Stomach smooth muscle (tissue), 2 donors: ENCODE measurements around the gene ZBTB37.
"Not testable (repeated sequence)": the region's sequence is repeated elsewhere in the genome, so short reads cannot be mapped to it uniquely, and the experiment has no call there.

Source experiments
- H3K27ac ChIP-seq: one replicate; pipeline ENCODE4 v1.7.0; 2013; ENCODE audit warnings: mild to moderate bottlenecking, low read length, inconsistent platforms
- H3K27me3 ChIP-seq, 2 donors: one replicate each; pipeline ENCODE4 v1.7.0; 2013; ENCODE audit warnings: low read length in 2 of 2; ENCODE audit not compliant: insufficient read depth in 2 of 2, control insufficient read depth in 1 of 2
- H3K36me3 ChIP-seq, 2 donors: one replicate each; pipeline ENCODE4 v1.7.0; 2013; ENCODE audit warnings: low read length in 2 of 2; ENCODE audit not compliant: control insufficient read depth in 2 of 2, insufficient read depth in 2 of 2
- H3K4me1 ChIP-seq: one replicate; pipeline ENCODE4 v1.7.0; 2013; ENCODE audit warnings: low read length; ENCODE audit not compliant: control insufficient read depth, insufficient read depth
- H3K4me3 ChIP-seq, 2 donors: one replicate each; pipeline ENCODE4 v1.7.0; 2013; ENCODE audit warnings: low read length in 2 of 2
- H3K9ac ChIP-seq, 2 donors: one replicate each; pipeline ENCODE4 v1.7.0; 2013; ENCODE audit warnings: low read length in 2 of 2, mild to moderate bottlenecking in 1 of 2
- H3K9me3 ChIP-seq, 2 donors: one replicate each; pipeline ENCODE4 v1.7.0; 2013; ENCODE audit warnings: low read length in 2 of 2; ENCODE audit not compliant: control insufficient read depth in 2 of 2
- donor health status: healthy.
- donor health status: Pancreatic carcinoma.

Gene ZBTB37

DNA sequence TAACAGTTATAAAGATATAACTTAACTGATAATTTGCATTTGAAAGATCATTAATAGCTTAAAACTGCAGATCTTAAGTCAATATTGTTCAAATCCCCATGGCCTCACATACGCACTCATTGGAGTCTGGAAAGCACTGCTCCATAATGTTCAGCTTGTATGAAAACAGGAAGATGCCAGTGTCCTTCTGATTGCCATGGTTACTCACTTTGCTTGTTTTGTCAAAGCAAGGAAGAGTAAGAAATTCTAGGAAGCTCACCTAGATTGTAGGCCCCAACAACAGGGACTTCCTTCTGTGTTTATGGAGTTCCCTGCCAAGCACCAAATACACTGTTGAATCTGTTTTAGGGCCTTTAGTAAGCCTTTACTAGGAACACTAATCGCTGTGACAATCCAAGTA, 11.3 kb upstream of the ZBTB37 start:
- Histone ChIP-seq H3K36me3 (peaks cover 6 to 9% of the 10 kb centered on the region in 2 donors), H3K27ac (no peak overlapping the region), H3K9ac (no peak overlapping the region), H3K27me3 (no peaks in the 10 kb centered on the region), H3K4me3 (no peak overlapping the region), H3K4me1 (no peaks in the 10 kb centered on the region), H3K9me3 (no peaks in the 10 kb centered on the region)

DNA sequence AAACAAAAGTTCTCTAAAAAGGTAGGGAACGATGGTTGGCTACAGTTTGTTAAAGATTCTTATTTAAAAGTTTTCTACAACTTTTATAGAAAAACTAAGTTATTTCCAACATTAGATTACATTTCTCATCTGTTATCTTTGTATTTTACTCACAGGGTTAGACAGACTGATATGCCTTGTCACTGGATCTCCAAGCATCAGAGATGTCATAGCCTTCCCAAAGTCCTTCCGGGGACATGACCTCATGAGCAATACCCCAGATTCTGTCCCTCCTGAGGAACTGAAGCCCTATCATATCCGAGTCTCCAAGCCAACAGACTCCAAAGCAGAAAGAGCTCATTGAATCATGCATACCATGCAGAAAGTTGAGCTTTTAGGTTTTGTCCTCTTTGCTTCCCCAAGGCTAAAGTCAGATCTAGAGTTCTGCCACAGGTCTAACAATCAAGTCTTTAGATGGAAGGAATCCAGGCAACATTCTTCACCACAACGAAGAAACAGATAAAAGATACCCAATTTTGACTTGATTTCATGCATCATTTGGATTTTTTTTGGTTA, 10.7 kb upstream of the ZBTB37 start:
- peaks cover 6 to 9% of the 10 kb centered on the region in 2 donors for H3K36me3 ChIP-seq
- no peak overlapping the region for H3K9ac ChIP-seq
- H3K4me3 ChIP-seq: no peak overlapping the region
- H3K27me3 ChIP-seq: no peaks in the 10 kb centered on the region
- H3K27ac ChIP-seq: no peak overlapping the region
- no peaks in the 10 kb centered on the region for H3K4me1 ChIP-seq
- H3K9me3 ChIP-seq: no peaks in the 10 kb centered on the region

- not testable (repeated sequence) for H3K4me3 ChIP-seq, H3K9ac ChIP-seq, H3K27ac ChIP-seq, H3K9me3 ChIP-seq, H3K27me3 ChIP-seq, H3K4me1 ChIP-seq
- peaks cover 26 to 27% of the 10 kb centered on the region in 2 donors for H3K36me3 ChIP-seq
Observed at GRCh38 chr1:173859547-173859946, 8.6 kb upstream of the ZBTB37 start.

DNA sequence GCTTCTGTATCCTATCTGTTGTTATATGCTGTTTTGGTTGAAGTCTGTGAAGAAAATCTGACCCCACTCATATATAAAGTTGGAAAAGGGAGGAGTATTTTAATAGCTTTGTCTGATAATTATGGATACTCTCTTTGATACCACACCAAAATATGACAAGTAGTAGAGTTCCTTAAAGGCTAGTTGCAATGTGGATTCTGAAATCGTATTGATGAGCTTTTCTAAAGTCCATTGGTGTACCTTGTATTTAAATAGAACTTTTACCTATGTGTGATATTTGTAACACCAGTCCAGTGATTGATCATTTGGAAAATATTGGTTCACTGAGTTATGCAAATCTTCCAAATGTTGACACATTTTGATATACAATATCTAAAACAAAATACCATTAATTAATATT, 8.1 kb upstream of the ZBTB37 start:
- no peaks in the 10 kb centered on the region for H3K9me3 ChIP-seq
- no peaks in the 10 kb centered on the region for H3K27me3 ChIP-seq
- peaks cover 30 to 31% of the 10 kb centered on the region in 2 donors for H3K36me3 ChIP-seq
- no peak overlapping the region for H3K4me3 ChIP-seq
- no peaks in the 10 kb centered on the region for H3K4me1 ChIP-seq
- no peak overlapping the region for H3K27ac ChIP-seq
- no peak overlapping the region for H3K9ac ChIP-seq

DNA sequence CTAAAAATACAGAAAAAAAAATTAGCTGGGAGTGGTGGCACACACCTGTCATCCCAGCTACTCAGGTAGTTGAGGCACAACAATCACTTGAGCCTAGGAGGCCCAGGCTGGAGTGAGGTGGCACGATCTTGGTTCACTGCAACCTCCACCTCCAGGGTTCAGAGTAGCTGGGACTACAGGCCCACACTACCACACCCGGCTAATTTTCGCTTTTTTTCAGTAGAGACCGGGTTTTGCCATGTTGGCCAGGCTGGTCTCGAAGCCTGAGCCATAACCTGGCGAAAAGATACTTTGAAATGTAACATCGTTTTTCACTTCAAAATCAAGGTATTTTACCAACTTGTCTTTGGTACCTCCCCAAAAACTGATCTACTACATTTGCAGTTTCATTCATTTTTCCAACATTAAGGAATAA, 6.4 kb upstream of the ZBTB37 start:
- Histone ChIP-seq H3K4me1 (no peaks in the 10 kb centered on the region), H3K27me3 (no peaks in the 10 kb centered on the region), H3K9me3 (no peaks in the 10 kb centered on the region), H3K4me3 (no peak overlapping the region), H3K36me3 (peaks cover 28 to 31% of the 10 kb centered on the region in 2 donors), H3K9ac (no peak overlapping the region), H3K27ac (no peak overlapping the region)

GRCh38 chr1:173862146-173862768, 5.9 kb upstream of the ZBTB37 start:
- H3K9ac ChIP-seq, H3K27ac ChIP-seq, H3K27me3 ChIP-seq, H3K4me3 ChIP-seq, H3K9me3 ChIP-seq, H3K4me1 ChIP-seq: not testable (repeated sequence)
- peaks cover 26 to 31% of the 10 kb centered on the region in 2 donors for H3K36me3 ChIP-seq

- no peak overlapping the region for H3K4me3 ChIP-seq
- no peak overlapping the region for H3K9ac ChIP-seq
- H3K4me1 ChIP-seq: peaks cover 6% of the 10 kb centered on the region
- peaks cover 26 to 28% of the 10 kb centered on the region in 2 donors for H3K36me3 ChIP-seq
- H3K27me3 ChIP-seq: no peaks in the 10 kb centered on the region
- H3K9me3 ChIP-seq: no peaks in the 10 kb centered on the region
- H3K27ac ChIP-seq: no peak overlapping the region
Observed at GRCh38 chr1:173862769-173863223, 5.4 kb upstream of the ZBTB37 start.

- Histone ChIP-seq H3K4me3 (no peak overlapping the region), H3K27me3 (no peaks in the 10 kb centered on the region), H3K4me1 (peaks cover 6% of the 10 kb centered on the region), H3K9ac (no peak overlapping the region), H3K36me3 (peaks cover 26 to 27% of the 10 kb centered on the region in 2 donors), H3K27ac (no peak overlapping the region), H3K9me3 (no peaks in the 10 kb centered on the region)
Observed at GRCh38 chr1:173863224-173864161, 4.7 kb upstream of the ZBTB37 start.

GRCh38 chr1:173864179-173864867, 3.9 kb upstream of the ZBTB37 start:
- H3K27me3 ChIP-seq: no peaks in the 10 kb centered on the region
- no peaks in the 10 kb centered on the region for H3K9me3 ChIP-seq
- peaks cover 26 to 27% of the 10 kb centered on the region in 2 donors for H3K36me3 ChIP-seq
- no peak overlapping the region for H3K4me3 ChIP-seq
- H3K9ac ChIP-seq: no peak overlapping the region
- H3K27ac ChIP-seq: no peak overlapping the region
- peaks cover 6% of the 10 kb centered on the region for H3K4me1 ChIP-seq

DNA sequence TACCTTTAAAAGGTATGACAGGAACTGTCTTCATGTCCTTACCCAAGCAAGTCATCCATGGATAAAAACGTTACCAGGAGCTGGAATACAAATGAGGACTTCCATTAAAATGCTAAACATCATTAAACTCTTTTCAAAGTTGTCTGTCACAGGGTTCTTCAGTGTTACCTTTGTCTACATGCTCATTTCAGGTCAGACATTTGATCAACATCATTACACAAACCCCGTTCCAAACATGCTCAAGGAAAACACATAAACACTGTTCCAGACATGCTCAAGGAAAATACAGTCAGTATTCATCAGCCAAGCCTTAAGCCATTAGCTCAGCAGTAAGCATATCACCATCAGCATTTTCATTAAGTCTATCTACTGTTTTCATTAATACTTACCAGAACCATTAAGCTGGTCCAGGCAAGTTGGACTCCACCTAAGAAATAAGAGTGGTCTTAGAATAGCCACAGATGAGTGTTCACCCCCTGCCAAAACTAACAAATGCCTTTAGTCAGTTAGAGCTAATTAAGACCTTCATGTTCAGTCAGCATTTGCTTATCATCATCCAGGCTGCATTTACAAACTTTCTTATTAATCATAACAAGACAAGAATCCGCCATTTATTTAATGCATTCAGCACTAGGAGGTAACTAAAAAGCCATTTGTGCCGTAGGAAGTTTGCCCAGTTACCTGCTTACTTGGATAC, 2.6 kb upstream of the ZBTB37 start:
- Histone ChIP-seq H3K9ac (no peak overlapping the region), H3K4me1 (peaks cover 6% of the 10 kb centered on the region), H3K36me3 (peaks cover 28 to 31% of the 10 kb centered on the region in 2 donors), H3K27me3 (no peaks in the 10 kb centered on the region), H3K9me3 (no peaks in the 10 kb centered on the region), H3K27ac (no peak overlapping the region), H3K4me3 (no peak overlapping the region)
